ENCODE measurements around the gene PIF1. TPM values are rescaled to one million over a fixed set of nuclear protein-coding genes. Genes with fewer than 3 reads are reported as not detected.

Gene PIF1
- total RNA-seq, 1 experiment from 2014 or later, result 67.6 TPM

GRCh38 chr15:64847876-64848716 lies 22.6 kb upstream of the PIF1 start:
- ChIA-PET CTCF (no interaction called here), POLR2A (ENCODE audit: unreplicated experiment) (no interaction called here)
- no peak for DNase-seq
- H3K4me2 ChIP-seq, result no peak overlapping the region
- H3K79me2 ChIP-seq (ENCODE audit: low read depth), result no peaks in the 10 kb centered on the region
- TF ChIP-seq CTCF (conservative IDR thresholded peaks at IDR 0.05) (no peak), EZH2 (IDR thresholded peaks at IDR 0.05; ENCODE audit: low read depth) (no peak)
- no peak overlapping the region for H2AFZ ChIP-seq
- no peaks in the 10 kb centered on the region for H3K9me2 ChIP-seq (ENCODE audit: insufficient read depth)
- no peaks in the 10 kb centered on the region for H3F3A ChIP-seq (ENCODE audit: insufficient read depth, low read depth)
- no peaks in the 10 kb centered on the region; the same call in 1 of the 2 replicates for H3K4me1 ChIP-seq (replicated peaks; ENCODE audit: insufficient read depth)
- H3K27ac ChIP-seq, result no peak overlapping the region
- no TSS peak for BruUV-seq (replicated peaks)
- intact Hi-C loops (cut with micrococcal nuclease; ENCODE audit: unreplicated experiment), result no loop called here
- no peak overlapping the region for H3K4me3 ChIP-seq
- H3K36me3 ChIP-seq (ENCODE audit: low read depth), result no peaks in the 10 kb centered on the region
- H3K9me3 ChIP-seq (ENCODE audit: insufficient read depth, low read depth), result no peaks in the 10 kb centered on the region
- no peaks in the 10 kb centered on the region for H3K27me3 ChIP-seq (ENCODE audit: insufficient read depth, low read depth)
- H4K20me1 ChIP-seq (ENCODE audit: insufficient read depth), result no peaks in the 10 kb centered on the region

- no peak overlapping the region for H3K4me2 ChIP-seq
- intact Hi-C loops (cut with micrococcal nuclease; ENCODE audit: unreplicated experiment), result no loop called here
- no peaks in the 10 kb centered on the region for H3K9me3 ChIP-seq (ENCODE audit: insufficient read depth, low read depth)
- no TSS peak for BruUV-seq (replicated peaks)
- no peaks in the 10 kb centered on the region for H3K36me3 ChIP-seq (ENCODE audit: low read depth)
- no peak for DNase-seq
- CTCF ChIA-PET, result no interaction called here
- no peaks in the 10 kb centered on the region for H3F3A ChIP-seq (ENCODE audit: insufficient read depth, low read depth)
- H3K4me3 ChIP-seq, result no peak overlapping the region
- H3K79me2 ChIP-seq (ENCODE audit: low read depth), result no peaks in the 10 kb centered on the region
- no peaks in the 10 kb centered on the region for H3K9me2 ChIP-seq (ENCODE audit: insufficient read depth)
- no peak overlapping the region for H2AFZ ChIP-seq
- POLR2A ChIA-PET (ENCODE audit: unreplicated experiment), result no interaction called here
- H3K27ac ChIP-seq, result no peak overlapping the region
- TF ChIP-seq CTCF (conservative IDR thresholded peaks at IDR 0.05) (no peak), EZH2 (IDR thresholded peaks at IDR 0.05; ENCODE audit: low read depth) (no peak)
- H4K20me1 ChIP-seq (ENCODE audit: insufficient read depth), result no peaks in the 10 kb centered on the region
- no peaks in the 10 kb centered on the region for H3K27me3 ChIP-seq (ENCODE audit: insufficient read depth, low read depth)
- no peaks in the 10 kb centered on the region; the same call in 1 of the 2 replicates for H3K4me1 ChIP-seq (replicated peaks; ENCODE audit: insufficient read depth)
Observed at GRCh38 chr15:64847448-64847847, 22.0 kb upstream of the PIF1 start.

- intact Hi-C loops (cut with micrococcal nuclease; ENCODE audit: unreplicated experiment), result no loop called here
- H3K9me3 ChIP-seq (ENCODE audit: insufficient read depth, low read depth), result no peaks in the 10 kb centered on the region
- no peaks in the 10 kb centered on the region for H4K20me1 ChIP-seq (ENCODE audit: insufficient read depth)
- TF ChIP-seq EZH2 (IDR thresholded peaks at IDR 0.05; ENCODE audit: low read depth), result no peak
- no peak for TF ChIP-seq CTCF (conservative IDR thresholded peaks at IDR 0.05)
- no peaks in the 10 kb centered on the region for H3K36me3 ChIP-seq (ENCODE audit: low read depth)
- H3K79me2 ChIP-seq (ENCODE audit: low read depth), result no peaks in the 10 kb centered on the region
- no peaks in the 10 kb centered on the region for H3F3A ChIP-seq (ENCODE audit: insufficient read depth, low read depth)
- CTCF ChIA-PET, result no interaction called here
- no peaks in the 10 kb centered on the region; the same call in 1 of the 2 replicates for H3K4me1 ChIP-seq (replicated peaks; ENCODE audit: insufficient read depth)
- no peaks in the 10 kb centered on the region for H3K9me2 ChIP-seq (ENCODE audit: insufficient read depth)
- no peaks in the 10 kb centered on the region for H3K27me3 ChIP-seq (ENCODE audit: insufficient read depth, low read depth)
- H3K4me2 ChIP-seq, result no peak overlapping the region
- no TSS peak for BruUV-seq (replicated peaks)
- no peak overlapping the region for H3K27ac ChIP-seq
- H2AFZ ChIP-seq, result no peak overlapping the region
- POLR2A ChIA-PET (ENCODE audit: unreplicated experiment), result no interaction called here
- DNase-seq, result no peak
- no peak overlapping the region for H3K4me3 ChIP-seq
Observed at GRCh38 chr15:64847016-64847415, 21.6 kb upstream of the PIF1 start.
